GM19397 (cell line): Measurements from ENCODE around the gene CEP164.

ENCODE experiments used
- ATAC-seq: cut with Tn5 transposase; IDR thresholded peaks from one replicate; pipeline ENCODE4 v1.9.1; 2021; ENCODE audit warnings: mild to moderate bottlenecking, moderate library complexity; ENCODE audit not compliant: unreplicated experiment

CEP164 gene

GRCh38 chr11:117457835-117458234, 130.2 kb downstream of the CEP164 start:
- no peak for ATAC-seq

DNA sequence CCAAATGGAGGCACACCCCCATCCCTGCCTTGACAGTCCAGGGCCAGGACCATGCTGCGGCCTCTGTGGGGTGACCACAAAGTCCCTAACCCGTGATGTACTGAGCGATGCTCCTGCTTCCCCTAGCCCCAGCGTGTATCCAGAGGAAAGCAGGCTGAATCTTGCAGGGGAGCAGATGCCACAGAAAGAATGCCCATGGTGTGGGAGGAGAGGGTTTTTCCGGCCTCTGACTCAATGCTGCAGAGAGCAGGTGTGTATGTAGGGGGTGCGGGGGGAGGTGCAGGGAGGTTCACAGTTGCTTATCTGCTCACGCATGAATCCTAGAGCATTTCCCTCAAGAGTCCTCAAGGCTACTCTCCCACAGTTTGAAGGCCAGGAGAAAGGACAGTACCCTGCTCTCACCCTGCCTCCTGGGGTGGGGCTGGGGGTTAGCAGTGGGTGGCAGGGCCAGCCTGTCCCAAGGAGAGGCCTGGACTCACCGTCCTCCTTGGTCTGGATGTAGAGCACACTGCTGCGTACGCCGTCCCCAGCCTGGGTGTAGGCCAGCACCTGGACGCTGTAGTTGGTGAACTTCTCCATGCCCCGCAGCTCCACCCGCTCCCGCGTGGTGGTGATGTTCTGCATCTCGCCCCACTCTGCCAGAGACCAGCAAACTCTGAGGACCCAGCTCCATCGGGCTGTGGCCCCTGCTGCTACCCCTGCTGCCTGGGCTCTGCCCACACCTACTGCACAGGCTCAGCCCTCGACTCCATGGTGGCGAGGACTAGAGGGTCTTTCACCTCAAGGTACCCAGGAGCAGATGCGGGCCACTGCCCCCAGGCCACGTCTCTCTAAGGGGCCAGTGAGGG, 130.8 kb downstream of the CEP164 start:
- no peak for ATAC-seq

- no peak for ATAC-seq
Observed at GRCh38 chr11:117459123-117459978, 131.7 kb downstream of the CEP164 start.

- ATAC-seq, result no peak
Observed at GRCh38 chr11:117459979-117460300, 132.3 kb downstream of the CEP164 start.

DNA sequence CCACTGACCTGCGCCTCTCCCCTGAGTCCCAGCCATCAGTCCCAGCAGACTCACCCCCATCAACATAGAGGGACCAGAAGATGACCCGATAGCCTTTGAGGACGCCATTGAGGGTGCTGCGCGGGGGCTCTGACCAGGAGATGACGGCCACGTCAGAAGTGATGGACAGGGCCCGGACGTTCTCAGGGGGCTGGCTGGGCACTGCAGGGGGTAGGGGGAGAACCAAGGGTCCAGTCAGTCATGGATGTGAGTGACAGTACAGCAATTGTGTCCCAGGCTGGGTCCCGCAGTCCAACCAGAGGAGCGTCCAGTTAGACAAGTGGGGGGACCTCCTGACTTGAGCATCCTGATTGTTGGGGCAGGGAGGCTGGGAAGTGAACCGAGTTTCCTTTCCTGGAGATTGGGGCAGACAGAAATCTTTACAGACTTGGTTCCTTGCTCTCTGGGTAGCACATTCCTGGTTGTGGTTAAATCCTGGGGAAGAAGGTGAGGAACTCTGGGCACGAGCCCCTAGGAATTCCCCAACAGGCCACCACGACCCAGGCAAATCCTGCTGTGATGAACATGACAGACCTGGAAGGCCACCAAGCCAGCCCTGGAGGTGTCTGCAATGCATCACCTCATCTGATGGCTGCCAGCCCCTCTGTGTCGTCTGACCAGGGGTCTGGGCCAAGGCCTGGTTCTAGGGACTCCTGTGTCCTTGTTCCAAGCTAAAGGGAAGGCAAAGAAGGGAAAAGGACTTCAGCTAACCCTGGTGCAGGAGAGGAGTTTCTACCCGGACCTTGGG, 133.9 kb downstream of the CEP164 start:
- no peak for ATAC-seq

- no peak for ATAC-seq
Observed at GRCh38 chr11:117462183-117462863, 134.7 kb downstream of the CEP164 start.

DNA sequence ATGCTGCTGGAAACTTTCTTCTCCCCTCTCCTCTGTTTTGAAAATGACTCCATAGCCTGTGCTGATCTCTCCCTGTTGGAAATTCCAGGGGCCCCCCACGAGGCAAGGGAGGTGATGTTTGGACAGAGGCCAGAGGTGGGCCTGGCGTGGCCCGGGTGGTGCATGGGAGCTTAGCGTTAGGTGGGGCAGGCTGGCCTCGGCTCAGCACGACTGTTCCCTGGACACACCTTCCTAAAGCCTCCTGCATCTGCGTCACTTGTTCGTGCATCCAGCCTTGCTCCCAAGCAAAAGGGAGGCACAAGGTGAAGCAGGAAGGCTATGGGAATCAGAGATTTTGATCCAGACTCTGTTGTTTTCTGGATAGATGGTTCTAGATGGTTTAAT, 135.2 kb downstream of the CEP164 start:
- no peak for ATAC-seq
